Choroid plexus epithelial cell (primary cell): ENCODE data around the gene PYGO2.
A peak's percentile ranks its signal among the peaks of the same experiment; 100 is the strongest.

Experiments
- DNase-seq: peaks from one replicate; pipeline ENCODE4 v3.0.0-alpha.2; 2010; ENCODE audit warnings: low read depth
- H3K4me3 ChIP-seq: 2 replicates; pipeline ENCODE4 v1.5.1; 2011; ENCODE audit warnings: low read depth, mild to moderate bottlenecking, control low read depth, low read length, moderate library complexity
- CTCF ChIP-seq: conservative IDR thresholded peaks from 2 replicates; pipeline ENCODE4 v1.5.1; 2011; ENCODE audit warnings: low read depth, mild to moderate bottlenecking, control low read depth, inconsistent platforms, low read length, moderate library complexity

PYGO2 gene

GRCh38 chr1:154962795-154963330 lies 1.3 kb upstream of the PYGO2 start:
- no peak for TF ChIP-seq CTCF
- H3K4me3 ChIP-seq: peak overlapping the region; percentile 5
- no peak for DNase-seq

- peak; percentile 38 for DNase-seq
- TF ChIP-seq CTCF: no peak
- peak overlapping the region; percentile 86 for H3K4me3 ChIP-seq
These were observed 671 bp upstream of the PYGO2 start for GRCh38 chr1:154962156-154962749.

- no peak for TF ChIP-seq CTCF
- peak overlapping the region; percentile 86 for H3K4me3 ChIP-seq
- DNase-seq: peak; percentile 22
These were observed 991 bp downstream of the PYGO2 start for GRCh38 chr1:154960446-154961136.

GRCh38 chr1:154959426-154959780 lies 2.2 kb downstream of the PYGO2 start:
- H3K4me3 ChIP-seq: no peak overlapping the region
- DNase-seq: no peak
- TF ChIP-seq CTCF: no peak

GRCh38 chr1:154958681-154959425 lies 2.7 kb downstream of the PYGO2 start:
- TF ChIP-seq CTCF: no peak
- DNase-seq: no peak
- no peak overlapping the region for H3K4me3 ChIP-seq

- no peak for TF ChIP-seq CTCF
- no peak for DNase-seq
- no peak overlapping the region for H3K4me3 ChIP-seq
These were observed 3.5 kb downstream of the PYGO2 start for GRCh38 chr1:154958036-154958435.
